GM06990 (cell line): Measurements from ENCODE around the gene KANSL2.
"Not testable (repeated sequence)": the region's sequence is repeated elsewhere in the genome, so short reads cannot be mapped to it uniquely, and the experiment has no call there.

Experiments
- DNase-seq: peaks from one replicate; pipeline ENCODE4 v3.0.0-alpha.2; 2011; ENCODE audit not compliant: insufficient read length; ENCODE audit errors: extremely low read depth
- H3K27me3 ChIP-seq: replicated peaks from 2 replicates; pipeline ENCODE4 v1.6.0; 2011; ENCODE audit warnings: low read length; ENCODE audit not compliant: control insufficient read depth, insufficient read depth
- H3K36me3 ChIP-seq: 2 replicates; pipeline ENCODE4 v1.5.1; 2011; ENCODE audit warnings: low read length; ENCODE audit not compliant: control insufficient read depth, insufficient read depth
- H3K4me3 ChIP-seq: replicated peaks from 2 replicates; pipeline ENCODE4 v1.5.1; 2011; ENCODE audit warnings: low read depth, mild to moderate bottlenecking, control low read depth, low read length
- TF ChIP-seq, protein P1 (sequence below): IDR thresholded peaks from 2 replicates; pipeline ENCODE4 v1.5.1; 2011; ENCODE audit warnings: low read length, control low read depth, mild to moderate bottlenecking, inconsistent platforms; ENCODE audit not compliant: insufficient read depth, poor library complexity, severe bottlenecking

KANSL2 gene, protein sequence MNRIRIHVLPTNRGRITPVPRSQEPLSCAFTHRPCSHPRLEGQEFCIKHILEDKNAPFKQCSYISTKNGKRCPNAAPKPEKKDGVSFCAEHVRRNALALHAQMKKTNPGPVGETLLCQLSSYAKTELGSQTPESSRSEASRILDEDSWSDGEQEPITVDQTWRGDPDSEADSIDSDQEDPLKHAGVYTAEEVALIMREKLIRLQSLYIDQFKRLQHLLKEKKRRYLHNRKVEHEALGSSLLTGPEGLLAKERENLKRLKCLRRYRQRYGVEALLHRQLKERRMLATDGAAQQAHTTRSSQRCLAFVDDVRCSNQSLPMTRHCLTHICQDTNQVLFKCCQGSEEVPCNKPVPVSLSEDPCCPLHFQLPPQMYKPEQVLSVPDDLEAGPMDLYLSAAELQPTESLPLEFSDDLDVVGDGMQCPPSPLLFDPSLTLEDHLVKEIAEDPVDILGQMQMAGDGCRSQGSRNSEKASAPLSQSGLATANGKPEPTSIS

DNA sequence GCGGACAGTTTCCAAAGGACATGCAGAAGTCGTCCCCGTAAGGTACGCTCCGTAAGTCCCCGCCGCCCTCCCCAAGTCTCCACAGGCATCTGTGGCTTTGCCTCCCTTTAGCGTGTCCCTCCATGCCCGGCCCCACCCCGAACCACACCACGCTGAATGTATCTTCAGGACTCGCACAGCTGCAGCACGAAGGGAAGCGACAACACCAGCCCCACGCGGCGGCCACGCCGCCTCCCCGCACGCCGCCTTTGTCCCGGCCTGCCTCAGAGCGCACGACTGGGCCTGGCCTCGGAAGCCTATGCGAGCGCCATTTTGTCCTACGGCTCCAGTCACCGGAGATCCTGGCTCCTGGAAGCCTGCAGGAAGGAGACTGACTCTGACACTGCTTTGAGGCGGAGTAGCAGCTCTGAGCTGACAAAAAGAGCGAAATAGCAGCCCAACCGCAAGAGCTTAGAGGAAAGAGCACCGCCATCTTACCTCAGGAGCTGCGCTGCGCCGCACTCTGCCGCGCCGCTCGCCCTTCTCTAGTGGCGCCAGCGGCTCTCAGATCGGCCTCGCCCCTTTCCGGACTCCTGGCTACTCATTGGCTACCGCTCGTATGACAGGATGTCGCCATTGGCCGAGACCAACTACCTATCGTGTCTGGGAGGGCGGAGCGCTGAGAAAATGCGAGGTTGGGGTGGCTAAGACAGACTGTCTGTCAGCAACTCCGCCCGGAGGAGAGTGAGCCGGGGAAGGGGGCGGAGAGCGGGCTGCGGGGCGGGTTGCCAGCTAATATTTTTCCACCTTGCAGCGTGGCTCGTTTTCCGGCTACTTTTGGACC is at the start of gene KANSL2:
Gene KANSL2 (minus strand): TSS at position 529 of the 823 bp plus-strand sequence. CDS start 606 bp downstream, outside the sequence.
- H3K27me3 ChIP-seq = no peaks in the 10 kb centered on the region
- peaks cover 10% of the 10 kb centered on the region for H3K36me3 ChIP-seq
- TF ChIP-seq, protein P1, sequence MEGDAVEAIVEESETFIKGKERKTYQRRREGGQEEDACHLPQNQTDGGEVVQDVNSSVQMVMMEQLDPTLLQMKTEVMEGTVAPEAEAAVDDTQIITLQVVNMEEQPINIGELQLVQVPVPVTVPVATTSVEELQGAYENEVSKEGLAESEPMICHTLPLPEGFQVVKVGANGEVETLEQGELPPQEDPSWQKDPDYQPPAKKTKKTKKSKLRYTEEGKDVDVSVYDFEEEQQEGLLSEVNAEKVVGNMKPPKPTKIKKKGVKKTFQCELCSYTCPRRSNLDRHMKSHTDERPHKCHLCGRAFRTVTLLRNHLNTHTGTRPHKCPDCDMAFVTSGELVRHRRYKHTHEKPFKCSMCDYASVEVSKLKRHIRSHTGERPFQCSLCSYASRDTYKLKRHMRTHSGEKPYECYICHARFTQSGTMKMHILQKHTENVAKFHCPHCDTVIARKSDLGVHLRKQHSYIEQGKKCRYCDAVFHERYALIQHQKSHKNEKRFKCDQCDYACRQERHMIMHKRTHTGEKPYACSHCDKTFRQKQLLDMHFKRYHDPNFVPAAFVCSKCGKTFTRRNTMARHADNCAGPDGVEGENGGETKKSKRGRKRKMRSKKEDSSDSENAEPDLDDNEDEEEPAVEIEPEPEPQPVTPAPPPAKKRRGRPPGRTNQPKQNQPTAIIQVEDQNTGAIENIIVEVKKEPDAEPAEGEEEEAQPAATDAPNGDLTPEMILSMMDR = no peak
- peak within 1 kb of the TSS; percentile 89 for H3K4me3 ChIP-seq
- peak; percentile 95 for DNase-seq

DNA sequence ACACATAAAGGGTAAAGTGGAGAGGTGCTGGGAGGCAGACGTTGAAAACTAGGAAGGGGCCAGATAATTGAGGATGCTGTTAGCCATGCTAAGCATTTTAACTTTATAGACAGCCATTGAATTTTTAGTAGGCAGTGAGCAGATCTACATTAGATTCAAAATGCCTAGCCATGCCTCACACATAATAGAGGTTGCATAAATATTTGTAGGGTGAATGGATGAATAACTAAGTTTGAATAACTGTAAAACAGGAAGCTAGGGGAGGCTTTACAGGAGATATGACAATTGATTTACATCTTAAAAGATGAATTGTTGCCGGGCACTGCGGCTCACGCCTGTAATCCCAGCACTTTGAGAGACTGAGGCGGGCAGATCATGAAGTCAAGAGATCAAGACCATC is 46.8 kb upstream of the KANSL2 start:
- Histone ChIP-seq H3K36me3 (no peaks in the 10 kb centered on the region), H3K4me3 (no peak overlapping the region), H3K27me3 (no peaks in the 10 kb centered on the region)
- no peak for DNase-seq
- TF ChIP-seq, protein P1 = no peak

DNA sequence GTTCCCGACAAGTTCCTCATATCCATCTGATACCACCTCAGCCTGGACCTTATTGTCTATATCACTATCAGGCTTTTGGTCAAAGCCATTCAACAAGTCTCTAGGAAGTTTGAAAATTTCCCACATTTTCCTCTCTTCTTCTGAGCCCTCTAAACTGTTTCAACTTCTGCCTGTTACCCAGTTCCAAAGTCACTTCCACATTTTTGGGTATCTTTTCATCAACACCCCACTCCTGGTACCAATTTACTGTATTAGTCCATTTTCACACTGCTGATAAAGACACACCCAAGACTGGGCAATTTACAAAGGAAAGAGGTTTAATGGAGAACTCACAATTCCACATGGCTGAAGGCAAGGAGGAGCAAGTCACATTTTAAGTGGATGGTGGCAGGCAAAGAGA is 38.7 kb upstream of the KANSL2 start:
- H3K27me3 ChIP-seq, H3K36me3 ChIP-seq, DNase-seq, H3K4me3 ChIP-seq: not testable (repeated sequence)

DNA sequence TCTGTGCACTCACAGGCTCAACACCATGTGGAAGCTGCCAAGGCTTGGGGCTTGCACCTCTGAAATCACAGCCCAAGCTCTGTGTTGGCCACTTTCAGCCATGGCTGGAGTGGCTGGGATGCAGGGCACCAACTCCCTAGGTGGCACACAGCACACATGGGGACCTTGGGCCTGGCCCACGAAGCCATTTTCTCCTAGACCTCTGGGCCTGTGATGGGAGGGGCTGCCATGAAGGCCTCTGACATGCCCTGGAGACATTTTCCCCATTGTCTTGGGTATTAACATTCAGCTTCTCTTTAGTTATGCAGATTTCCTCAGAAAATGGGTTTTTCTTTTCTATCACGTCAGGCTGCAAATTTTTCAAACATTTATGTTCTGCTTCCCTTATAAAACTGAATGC is 38.1 kb upstream of the KANSL2 start:
- DNase-seq, H3K4me3 ChIP-seq, H3K36me3 ChIP-seq, H3K27me3 ChIP-seq: not testable (repeated sequence)

DNA sequence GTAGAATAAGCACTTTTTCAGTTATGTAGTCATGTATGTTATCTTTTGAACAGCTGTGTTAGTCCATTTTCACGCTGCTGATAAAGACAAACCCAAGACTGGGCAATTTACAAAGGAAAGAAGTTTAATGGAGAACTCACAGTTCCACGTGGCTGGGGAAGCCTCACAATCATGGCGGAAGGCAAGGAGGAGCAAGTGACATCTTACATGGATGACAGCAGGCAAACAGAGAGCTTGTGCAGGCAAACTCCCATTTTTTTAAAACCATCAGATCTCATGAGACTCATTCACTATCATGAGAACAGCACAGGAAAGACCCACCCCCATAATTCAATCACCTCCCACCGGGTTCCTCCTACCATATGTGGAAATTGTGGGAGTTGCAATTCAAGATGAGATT is 37.0 kb upstream of the KANSL2 start:
- not testable (repeated sequence) for H3K36me3 ChIP-seq, H3K4me3 ChIP-seq, H3K27me3 ChIP-seq, DNase-seq

DNA sequence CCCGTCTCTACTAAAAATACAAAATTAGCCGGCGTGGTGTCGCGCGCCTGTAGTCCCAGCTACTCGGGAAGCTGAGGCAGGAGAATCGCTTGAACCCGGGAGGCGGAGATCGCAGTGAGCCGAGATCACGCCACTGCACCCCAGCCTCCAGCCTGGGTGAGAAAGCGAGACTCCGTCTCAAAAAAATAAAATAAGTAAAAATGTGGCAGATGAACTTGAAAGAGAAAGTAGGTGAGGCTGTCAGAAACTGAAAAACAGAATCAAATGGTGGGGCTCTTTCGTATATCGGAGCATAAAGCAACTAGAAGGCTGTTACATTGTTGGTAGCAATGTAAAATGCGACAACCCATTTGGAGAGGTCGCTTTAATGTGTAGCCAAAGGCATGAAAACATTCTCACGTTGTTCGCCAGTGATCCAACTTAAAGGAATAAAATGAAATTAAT is 35.2 kb upstream of the KANSL2 start:
- TF ChIP-seq, protein P1 = no peak
- peak; percentile 54 for DNase-seq
- peak overlapping the region; percentile 68 for H3K4me3 ChIP-seq
- no peaks in the 10 kb centered on the region for H3K27me3 ChIP-seq
- H3K36me3 ChIP-seq = no peaks in the 10 kb centered on the region; the same call in 1 of the 2 replicates

DNA sequence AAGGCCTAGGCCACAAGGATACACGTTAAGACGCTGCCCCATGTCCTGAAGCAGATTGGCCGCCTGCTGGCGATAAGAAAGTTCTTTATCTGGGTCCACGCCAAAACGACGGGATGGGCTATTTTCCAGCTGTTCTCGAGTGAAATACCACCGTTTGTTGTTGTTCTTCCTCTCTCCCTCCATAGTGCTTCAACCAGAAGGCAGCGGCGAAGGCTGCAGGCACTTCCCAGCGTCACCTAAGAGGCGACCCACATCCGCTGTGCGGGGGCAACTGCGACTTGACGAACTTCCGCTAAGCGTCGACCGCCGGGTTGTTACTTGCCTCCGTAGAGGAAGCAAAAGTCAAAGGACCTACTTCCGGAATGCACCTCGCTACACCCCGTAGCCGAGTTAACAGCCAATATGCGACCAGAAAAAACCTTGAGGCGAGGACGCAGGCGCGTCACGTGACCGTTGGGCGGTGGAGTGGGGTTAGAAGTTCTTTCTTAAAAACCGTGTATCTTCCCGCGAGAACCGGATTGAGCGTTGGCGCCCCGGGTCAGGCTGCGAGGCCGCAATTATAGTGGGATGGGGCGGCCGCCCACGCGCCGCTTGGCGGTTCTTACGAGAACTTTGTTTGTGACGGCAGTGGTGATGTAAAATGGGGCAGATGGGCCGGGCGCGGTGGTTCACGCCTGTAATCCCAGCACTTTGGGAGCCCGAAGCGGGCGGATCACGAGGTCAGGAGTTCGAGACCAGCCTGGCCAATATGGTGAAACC is 34.6 kb upstream of the KANSL2 start, which contains the start of gene CCNT1:
Gene CCNT1 (minus strand): TSS at position 215 of the 759 bp plus-strand sequence. CDS start 32 bp downstream, at position 183.
- Histone ChIP-seq H3K4me3 (peak within 1 kb of the TSS; percentile 83), H3K27me3 (no peaks in the 10 kb centered on the region), H3K36me3 (no peaks in the 10 kb centered on the region; the same call in 1 of the 2 replicates)
- peak; percentile 99 for DNase-seq
- TF ChIP-seq, protein P1 = no peak
